ENCODE results near the gene PCDHB9.
A peak's percentile ranks its signal among the peaks of the same experiment; 100 is the strongest.
"Not testable (repeated sequence)": the region's sequence is repeated elsewhere in the genome, so short reads cannot be mapped to it uniquely, and the experiment has no call there.

The PCDHB9 gene

DNA sequence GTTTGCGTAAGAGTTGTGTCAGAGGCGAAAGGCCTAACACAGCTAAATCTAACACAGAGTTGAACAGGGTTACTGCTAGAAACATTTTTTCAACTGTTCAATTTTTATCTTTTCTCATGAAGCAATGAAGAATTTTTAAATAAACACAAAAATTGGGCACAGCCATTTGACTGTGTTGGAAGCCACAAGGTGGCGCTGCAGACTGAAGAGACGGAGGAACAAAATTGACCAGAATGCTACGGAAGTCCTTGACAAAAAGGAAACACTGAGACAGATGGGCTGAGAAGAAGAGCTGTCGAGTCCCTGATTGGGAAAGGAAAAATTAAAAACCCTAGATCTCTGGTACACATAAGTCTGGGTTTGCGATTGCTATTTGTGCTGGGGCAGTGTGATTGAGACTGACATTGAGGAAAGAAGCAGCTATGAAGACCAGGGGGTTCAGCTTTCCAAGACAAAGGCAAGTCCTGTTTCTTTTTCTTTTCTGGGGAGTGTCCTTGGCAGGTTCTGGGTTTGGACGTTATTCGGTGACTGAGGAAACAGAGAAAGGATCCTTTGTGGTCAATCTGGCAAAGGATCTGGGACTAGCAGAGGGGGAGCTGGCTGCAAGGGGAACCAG is at the start of gene PCDHB9:
Gene PCDHB9, plus strand, starts transcription at position 265 of the 616 bp plus-strand sequence. Its CDS starts 158 bp downstream, at position 423.
- peak in 1 of 2 donors; percentile 83 for DNase-seq

DNA sequence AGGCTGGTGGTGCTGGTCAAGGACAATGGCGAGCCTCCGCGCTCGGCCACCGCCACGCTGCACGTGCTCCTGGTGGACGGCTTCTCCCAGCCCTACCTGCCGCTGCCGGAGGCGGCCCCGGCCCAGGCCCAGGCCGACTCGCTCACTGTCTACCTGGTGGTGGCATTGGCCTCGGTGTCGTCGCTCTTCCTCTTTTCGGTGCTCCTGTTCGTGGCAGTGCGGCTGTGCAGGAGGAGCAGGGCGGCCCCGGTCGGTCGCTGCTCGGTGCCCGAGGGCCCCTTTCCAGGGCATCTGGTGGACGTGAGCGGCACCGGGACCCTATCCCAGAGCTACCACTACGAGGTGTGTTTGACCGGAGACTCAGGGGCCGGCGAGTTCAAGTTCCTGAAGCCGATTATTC is 49.6 kb upstream of the PCDHB9 start:
- not testable (repeated sequence) for DNase-seq

DNA sequence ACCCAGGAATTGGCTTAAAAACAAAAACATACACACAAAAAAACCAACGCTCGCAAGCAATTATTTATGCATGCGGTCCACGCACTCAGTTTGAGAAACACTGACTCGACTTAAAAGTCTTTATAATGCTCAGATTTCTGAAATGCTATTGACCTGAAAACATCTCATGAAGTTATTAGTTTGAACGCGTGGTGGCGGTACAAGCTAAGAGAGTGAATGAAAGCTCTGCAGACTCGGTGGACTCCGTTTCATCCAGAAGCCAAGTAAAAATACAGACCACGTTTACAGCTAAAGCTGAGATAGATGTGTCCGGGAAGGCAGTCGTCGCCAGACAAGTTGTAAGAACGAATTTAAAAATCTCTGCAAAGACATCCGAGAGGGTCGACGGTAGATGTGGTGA is 37.1 kb upstream of the PCDHB9 start, which contains the start of gene PCDHB6:
Gene PCDHB6, plus strand, starts transcription at position 246 of the 400 bp plus-strand sequence. CDS start 201 bp downstream, outside the sequence.
- DNase-seq = no peak

DNA sequence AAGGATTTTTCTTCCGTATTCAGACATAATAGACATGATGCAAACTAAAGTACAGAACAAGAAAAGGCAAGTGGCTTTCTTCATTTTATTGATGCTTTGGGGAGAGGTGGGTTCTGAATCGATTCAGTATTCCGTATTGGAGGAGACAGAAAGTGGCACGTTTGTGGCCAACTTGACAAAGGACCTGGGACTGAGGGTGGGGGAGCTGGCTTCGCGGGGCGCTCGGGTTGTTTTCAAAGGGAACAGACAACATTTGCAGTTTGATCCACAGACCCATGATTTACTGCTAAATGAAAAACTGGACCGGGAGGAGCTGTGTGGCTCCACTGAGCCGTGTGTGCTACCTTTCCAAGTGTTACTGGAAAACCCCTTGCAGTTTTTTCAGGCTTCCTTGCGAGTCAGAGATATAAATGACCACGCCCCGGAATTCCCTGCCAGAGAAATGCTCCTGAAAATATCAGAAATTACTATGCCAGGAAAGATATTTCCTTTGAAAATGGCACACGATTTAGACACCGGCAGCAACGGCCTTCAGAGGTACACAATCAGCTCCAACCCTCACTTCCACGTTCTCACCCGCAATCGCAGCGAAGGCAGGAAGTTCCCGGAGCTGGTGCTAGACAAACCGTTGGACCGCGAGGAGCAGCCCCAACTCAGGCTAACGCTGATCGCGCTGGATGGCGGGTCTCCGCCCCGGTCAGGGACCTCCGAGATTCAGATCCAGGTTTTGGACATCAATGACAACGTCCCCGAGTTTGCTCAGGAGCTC is 36.6 kb upstream of the PCDHB9 start:
- DNase-seq = no peak

DNA sequence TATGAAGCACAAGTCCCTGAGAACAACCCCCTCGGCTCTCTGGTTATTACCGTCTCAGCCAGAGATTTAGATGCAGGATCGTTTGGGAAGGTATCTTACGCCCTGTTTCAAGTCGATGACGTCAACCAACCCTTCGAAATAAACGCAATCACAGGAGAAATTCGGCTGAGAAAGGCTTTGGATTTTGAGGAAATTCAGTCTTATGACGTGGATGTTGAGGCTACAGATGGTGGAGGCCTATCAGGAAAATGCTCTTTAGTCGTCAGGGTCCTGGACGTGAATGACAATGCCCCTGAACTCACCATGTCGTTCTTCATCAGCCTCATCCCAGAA is 36.0 kb upstream of the PCDHB9 start:
- no peak for DNase-seq

DNA sequence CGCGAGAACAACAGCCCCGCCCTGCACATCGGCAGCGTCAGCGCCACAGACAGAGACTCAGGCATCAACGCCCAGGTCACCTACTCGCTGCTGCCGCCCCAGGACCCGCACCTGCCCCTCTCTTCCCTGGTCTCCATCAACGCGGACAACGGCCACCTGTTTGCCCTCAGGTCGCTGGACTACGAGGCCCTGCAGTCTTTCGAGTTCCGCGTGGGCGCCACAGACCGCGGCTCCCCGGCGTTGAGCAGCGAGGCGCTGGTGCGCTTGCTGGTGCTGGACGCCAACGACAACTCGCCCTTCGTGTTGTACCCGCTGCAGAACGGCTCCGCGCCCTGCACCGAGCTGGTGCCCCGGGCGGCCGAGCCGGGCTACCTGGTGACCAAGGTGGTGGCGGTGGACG is 35.3 kb upstream of the PCDHB9 start:
- DNase-seq = not testable (repeated sequence)

DNA sequence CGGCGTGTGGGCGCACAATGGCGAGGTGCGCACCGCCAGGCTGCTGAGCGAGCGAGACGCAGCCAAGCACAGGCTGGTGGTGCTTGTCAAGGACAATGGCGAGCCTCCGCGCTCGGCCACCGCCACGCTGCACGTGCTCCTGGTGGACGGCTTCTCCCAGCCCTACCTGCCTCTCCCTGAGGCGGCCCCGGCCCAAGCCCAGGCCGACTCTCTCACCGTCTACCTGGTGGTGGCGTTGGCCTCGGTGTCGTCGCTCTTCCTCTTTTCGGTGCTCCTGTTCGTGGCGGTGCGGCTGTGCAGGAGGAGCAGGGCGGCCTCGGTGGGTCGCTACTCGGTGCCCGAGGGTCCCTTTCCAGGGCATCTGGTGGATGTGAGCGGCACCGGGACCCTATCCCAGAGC is 34.9 kb upstream of the PCDHB9 start:
- not testable (repeated sequence) for DNase-seq

DNA sequence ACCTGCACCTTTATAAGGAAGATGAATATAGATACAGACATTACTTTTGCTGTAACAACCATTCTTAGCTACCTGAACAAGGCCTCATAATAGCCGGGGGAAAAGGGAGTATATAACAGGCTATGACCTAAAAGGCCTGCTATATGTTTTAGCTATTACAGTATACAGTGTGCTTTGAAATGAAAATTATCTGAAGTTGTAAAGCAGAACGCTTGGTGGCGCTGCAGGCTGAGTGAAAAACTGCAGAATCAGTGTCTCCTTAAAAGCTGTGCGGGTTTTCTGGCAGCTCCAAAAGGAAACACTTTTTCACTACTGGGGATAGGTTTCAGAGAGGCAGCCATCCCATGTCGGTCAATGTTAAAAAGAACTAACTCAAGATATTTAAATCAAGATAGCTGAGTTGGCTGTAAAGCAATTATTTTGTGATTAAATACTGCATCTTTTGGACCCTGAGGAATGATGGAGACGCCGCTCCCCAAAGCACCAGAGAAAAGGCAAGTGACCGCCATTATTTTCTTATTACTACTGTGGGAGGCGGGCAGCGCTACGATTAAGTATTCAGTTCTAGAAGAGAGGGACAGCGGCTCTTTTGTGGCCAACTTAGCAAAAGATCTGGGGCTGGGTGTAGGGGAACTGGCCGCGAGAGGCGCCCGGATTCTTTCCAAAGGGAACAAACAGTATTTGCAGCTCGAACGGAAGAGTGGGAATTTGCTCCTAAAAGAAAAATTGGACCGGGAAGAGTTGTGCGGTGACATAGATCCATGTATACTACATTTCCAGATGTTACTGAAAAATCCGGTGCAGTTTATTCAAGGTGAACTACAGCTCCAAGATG is 31.2 kb upstream of the PCDHB9 start:
- no peak for DNase-seq

DNA sequence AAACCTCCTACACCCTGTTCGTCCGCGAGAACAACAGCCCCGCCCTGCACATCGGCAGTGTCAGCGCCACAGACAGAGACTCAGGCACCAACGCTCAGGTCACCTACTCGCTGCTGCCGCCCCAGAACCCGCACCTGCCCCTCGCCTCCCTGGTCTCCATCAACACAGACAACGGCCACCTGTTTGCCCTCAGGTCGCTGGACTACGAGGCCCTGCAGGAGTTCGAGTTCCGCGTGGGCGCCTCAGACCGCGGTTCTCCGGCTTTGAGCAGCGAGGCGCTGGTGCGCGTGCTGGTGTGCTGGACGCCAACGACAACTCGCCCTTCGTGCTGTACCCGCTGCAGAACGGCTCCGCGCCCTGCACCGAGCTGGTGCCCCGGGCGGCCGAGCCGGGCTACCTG is 29.6 kb upstream of the PCDHB9 start:
- DNase-seq = not testable (repeated sequence)

DNA sequence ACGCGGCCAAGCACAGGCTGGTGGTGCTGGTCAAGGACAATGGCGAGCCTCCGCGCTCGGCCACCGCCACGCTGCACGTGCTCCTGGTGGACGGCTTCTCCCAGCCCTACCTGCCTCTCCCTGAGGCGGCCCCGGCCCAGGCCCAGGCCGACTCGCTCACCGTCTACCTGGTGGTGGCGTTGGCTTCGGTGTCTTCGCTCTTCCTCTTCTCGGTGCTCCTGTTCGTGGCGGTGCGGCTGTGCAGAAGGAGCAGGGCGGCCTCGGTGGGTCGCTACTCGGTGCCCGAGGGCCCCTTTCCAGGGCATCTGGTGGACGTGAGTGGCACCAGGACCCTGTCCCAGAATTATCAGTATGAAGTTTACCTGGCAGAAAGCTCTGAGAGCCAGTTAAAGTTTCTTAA is 29.1 kb upstream of the PCDHB9 start:
- DNase-seq = not testable (repeated sequence)

DNA sequence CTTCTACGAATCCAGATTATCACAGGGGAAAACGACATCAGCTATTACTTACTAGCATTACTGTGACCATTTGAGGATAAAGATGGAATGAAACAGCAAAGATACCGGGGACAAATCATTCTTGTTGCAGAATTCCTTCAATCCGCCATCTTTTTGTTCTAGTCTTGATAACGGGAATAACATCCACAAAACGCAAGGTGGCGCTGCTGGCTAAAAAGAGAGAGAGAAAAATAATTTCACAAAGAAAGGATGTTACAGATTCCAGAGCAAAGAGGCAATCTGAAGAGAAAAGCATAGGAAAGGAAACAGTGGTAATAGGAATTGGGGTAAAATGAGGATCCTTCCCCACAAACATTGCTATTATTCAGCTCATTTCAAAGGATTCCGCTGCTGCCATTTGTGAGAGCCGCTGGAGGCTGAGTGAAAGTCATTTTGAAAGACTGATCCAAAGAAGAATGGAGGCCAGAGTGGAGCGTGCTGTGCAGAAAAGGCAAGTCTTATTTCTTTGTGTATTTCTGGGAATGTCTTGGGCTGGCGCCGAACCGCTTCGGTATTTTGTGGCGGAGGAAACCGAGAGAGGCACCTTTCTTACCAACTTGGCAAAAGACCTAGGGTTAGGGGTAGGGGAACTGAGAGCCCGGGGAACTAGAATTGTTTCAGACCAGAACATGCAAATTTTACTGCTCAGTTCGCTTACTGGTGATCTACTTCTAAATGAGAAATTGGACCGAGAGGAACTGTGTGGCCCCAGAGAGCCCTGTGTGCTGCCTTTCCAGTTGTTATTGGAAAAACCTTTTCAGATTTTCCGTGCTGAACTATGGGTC is 14.4 kb upstream of the PCDHB9 start, which contains the start of gene PCDHB7:
Gene PCDHB7, plus strand, starts transcription at position 264 of the 824 bp plus-strand sequence. Its CDS starts 192 bp downstream, at position 456.
- peak in 1 of 2 donors; percentile 2 for DNase-seq

DNA sequence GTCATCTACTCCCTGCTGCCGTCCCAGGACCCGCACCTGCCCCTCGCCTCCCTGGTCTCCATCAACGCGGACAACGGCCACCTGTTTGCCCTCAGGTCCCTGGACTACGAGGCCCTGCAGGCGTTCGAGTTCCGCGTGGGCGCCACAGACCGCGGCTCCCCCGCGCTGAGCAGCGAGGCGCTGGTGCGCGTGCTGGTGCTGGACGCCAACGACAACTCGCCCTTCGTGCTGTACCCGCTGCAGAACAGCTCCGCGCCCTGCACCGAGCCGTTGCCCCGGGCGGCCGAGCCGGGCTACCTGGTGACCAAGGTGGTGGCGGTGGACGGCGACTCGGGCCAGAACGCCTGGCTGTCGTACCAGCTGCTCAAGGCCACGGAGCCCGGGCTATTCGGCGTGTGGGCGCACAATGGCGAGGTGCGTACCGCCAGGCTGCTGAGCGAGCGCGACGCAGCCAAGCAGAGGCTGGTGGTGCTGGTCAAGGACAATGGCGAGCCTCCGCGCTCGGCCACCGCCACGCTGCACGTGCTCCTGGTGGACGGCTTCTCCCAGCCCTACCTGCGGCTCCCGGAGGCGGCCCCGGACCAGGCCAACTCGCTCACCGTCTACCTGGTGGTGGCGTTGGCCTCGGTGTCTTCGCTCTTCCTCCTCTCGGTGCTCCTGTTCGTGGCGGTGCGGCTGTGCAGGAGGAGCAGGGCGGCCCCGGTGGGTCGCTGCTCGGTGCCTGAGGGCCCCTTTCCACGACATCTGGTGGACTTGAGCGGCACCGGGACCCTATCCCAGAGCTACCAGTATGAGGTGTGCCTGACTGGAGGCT is 12.5 kb upstream of the PCDHB9 start:
- not testable (repeated sequence) for DNase-seq

DNA sequence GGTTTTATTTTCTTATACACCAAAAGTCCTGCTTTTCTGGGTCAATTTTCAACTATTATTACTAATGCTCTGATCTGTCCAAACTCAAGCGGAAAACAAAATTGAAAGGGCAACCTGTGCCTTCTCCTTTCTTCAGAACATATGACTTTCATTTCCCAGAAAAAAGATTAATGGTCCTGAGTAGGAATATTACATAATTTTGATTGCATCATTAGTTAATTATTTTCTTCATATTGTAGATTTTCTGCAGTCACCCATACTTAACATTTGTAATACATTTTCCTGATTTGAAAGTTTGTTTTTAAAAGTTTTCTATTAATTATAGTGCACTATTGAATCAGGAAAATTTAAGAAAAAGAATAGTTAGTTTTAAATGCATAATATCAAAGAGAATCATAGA is 11.0 kb upstream of the PCDHB9 start:
- no peak for DNase-seq

DNA sequence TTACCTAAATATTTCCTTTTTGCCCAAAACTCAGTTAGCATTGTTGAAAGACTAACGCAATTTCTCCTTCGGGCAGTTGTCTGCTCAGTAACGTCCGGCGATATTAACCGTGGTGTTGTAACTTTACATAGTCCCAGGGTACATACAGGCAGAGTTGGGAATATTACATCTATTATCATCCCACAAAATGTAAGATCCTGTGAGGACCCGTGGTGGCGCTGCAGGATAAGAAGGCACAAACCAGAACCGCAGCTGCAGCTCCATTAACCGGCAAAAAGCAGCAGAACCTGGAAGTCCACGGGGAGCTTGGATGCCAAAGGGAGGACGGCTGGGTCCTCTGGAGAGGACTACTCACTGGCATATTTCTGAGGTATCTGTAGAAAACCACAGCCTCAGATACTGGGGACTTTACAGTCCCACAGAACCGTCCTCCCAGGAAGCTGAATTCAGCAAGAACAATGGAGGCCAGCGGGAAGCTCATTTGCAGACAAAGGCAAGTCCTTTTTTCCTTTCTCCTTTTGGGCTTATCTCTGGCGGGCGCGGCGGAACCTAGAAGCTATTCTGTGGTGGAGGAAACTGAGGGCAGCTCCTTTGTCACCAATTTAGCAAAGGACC is 9.3 kb upstream of the PCDHB9 start, which contains the start of gene PCDHB8:
Gene PCDHB8, plus strand, starts transcription at position 214 of the 615 bp plus-strand sequence. Its CDS starts 245 bp downstream, at position 459.
- not testable (repeated sequence) for DNase-seq

DNA sequence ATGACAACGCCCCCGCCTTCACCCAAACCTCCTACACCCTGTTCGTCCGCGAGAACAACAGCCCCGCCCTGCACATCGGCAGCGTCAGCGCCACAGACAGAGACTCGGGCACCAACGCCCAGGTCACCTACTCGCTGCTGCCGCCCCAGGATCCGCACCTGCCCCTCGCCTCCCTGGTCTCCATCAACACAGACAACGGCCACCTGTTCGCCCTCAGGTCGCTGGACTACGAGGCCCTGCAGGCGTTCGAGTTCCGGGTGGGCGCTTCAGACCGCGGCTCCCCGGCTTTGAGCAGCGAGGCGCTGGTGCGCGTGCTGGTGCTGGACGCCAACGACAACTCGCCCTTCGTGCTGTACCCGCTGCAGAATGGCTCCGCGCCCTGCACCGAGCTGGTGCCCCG is 7.6 kb upstream of the PCDHB9 start:
- not testable (repeated sequence) for DNase-seq

DNA sequence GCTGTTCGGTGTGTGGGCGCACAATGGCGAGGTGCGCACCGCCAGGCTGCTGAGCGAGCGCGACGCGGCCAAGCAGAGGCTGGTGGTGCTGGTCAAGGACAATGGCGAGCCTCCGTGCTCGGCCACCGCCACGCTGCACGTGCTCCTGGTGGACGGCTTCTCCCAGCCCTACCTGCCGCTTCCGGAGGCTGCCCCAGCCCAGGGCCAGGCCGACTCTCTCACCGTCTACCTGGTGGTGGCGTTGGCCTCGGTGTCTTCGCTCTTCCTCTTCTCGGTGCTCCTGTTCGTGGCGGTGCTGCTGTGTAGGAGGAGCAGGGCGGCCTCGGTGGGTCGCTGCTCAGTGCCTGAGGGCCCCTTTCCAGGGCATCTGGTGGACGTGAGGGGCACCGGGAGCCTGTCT is 7.1 kb upstream of the PCDHB9 start:
- not testable (repeated sequence) for DNase-seq

DNA sequence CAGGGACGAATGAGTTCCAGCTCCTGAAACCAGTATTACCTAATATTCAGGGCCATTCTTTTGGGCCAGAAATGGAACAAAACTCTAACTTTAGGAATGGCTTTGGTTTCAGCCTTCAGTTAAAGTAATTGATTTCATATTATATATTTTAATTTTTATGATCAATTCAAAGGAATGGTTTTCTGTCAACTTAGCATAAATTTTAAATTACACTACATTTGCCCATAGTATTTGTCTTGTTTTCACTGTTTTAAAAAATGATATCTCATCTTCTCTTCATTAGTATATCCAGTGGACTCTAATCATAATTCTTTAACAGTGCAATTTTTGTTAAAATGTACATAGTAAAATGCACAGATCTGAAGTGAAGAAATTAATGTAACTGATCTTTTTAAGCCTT is 6.6 kb upstream of the PCDHB9 start:
- DNase-seq = no peak

DNA sequence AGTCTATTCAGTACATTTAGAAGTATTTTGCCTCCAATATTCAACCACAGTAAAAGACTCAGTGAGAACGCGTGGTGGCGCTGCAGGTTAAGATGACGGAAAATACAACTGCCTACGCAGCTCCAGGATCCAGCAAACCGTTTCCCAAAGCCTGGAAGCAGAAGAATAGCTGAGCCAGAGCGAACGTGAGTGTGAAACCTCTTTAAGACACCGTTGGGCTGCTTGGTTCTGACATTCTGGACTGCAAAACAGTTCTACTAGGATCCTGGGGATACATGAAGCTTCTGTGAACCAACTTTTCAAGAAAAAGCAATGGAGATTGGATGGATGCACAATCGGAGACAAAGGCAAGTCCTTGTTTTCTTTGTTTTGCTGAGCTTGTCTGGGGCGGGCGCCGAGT is 4.7 kb upstream of the PCDHB9 start, which contains the start of gene PCDHB16:
Gene PCDHB16, plus strand, starts transcription at position 140 of the 400 bp plus-strand sequence. Its CDS starts 173 bp downstream, at position 313.
- peak in 1 of 2 donors; percentile 2 for DNase-seq

DNA sequence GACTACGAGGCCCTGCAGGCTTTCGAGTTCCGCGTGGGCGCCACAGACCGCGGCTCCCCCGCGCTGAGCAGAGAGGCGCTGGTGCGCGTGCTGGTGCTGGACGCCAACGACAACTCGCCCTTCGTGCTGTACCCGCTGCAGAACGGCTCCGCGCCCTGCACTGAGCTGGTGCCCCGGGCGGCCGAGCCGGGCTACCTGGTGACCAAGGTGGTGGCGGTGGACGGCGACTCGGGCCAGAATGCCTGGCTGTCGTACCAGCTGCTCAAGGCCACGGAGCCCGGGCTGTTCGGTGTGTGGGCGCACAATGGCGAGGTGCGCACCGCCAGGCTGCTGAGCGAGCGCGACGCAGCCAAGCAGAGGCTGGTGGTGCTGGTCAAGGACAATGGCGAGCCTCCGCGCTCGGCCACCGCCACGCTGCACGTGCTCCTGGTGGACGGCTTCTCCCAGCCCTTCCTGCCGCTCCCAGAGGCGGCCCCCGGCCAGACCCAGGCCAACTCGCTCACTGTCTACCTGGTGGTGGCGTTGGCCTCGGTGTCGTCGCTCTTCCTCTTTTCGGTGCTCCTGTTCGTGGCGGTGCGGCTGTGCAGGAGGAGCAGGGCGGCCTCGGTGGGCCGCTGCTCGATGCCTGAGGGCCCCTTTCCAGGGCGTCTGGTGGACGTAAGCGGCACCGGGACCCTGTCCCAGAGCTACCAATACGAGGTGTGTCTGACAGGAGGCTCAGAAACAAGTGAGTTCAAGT is 2.7 kb upstream of the PCDHB9 start:
- DNase-seq = not testable (repeated sequence)

DNA sequence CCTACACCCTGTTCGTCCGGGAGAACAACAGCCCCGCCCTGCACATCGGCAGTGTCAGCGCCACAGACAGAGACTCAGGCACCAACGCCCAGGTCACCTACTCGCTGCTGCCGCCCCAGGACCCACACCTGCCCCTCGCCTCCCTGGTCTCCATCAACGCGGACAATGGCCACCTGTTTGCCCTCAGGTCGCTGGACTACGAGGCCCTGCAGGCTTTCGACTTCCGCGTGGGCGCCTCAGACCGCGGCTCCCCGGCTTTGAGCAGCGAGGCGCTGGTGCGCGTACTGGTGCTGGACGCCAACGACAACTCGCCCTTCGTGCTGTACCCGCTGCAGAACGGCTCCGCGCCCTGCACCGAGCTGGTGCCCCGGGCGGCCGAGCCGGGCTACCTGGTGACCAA is 1.7 kb downstream of the PCDHB9 start:
- not testable (repeated sequence) for DNase-seq
